SH-SY5Y (cell line): ENCODE measurements around the gene RPAP3.

ENCODE experiments used
- GATA2 ChIP-seq: IDR thresholded peaks from 2 replicates; pipeline ENCODE4 v1.6.1; 2011; ENCODE audit warnings: mild to moderate bottlenecking, low read depth, low read length
- GATA3 ChIP-seq: IDR thresholded peaks from 2 replicates; pipeline ENCODE4 v1.6.1; 2011; ENCODE audit warnings: low read depth, mild to moderate bottlenecking, low read length, moderate library complexity

GRCh38 chr12:47729233-47729632 lies 23.4 kb upstream of the RPAP3 start:
- TF ChIP-seq GATA2 (no peak), GATA3 (no peak)
